K562 (cell line): Measurements from ENCODE around the gene RHEB. TPM values are rescaled to one million over a fixed set of nuclear protein-coding genes. Genes with fewer than 3 reads are reported as not detected.

Source experiments
- ATAC-seq: fragments of 200-7000 bp; cut with Tn5 transposase; 3 replicates; pipeline ENCODE4 v1.9.1; 2020; ENCODE audit warnings: moderate library complexity
- BruUV-seq: library from RNA; stranded (reverse); fragments of 400-500 nt; replicated peaks from 2 replicates; lab custom pipeline; 2021; lab: Mats Ljungman, UMichigan
- CTCF ChIA-PET: fragments of 300-600 bp; formaldehyde crosslinking; extraction: SDS; loops from one replicate; lab custom pipeline; 2021; ENCODE audit warnings: low intra/inter-chr PET ratio; lab: Yijun Ruan, JAX
- POLR2A ChIA-PET: fragments of 300-600, 350-650 bp; sonication (Branson Sonifier 250); formaldehyde crosslinking; extraction: SDS; loops from one replicate; lab custom pipeline; 2021; ENCODE audit warnings: antibody characterized with exemption, inconsistent platforms; lab: Yijun Ruan, JAX
- DNase-seq, 4 experiments: peaks; one replicate each; pipeline versions ENCODE4 v3.0.0 to v3.0.0-alpha.2; 2011 to 2018; ENCODE audit warnings: low spot score in 3 of 4, mixed read lengths in 3 of 4; ENCODE audit errors: extremely low read depth in 1 of 4
- FAIRE-seq: peaks from 2 replicates; lab custom pipeline; 2011; peaks lifted over from hg19 to GRCh38; lab: Jason Lieb, UNC
- H2AFZ ChIP-seq: 2 replicates; pipeline ENCODE4 v1.6.0; 2011; ENCODE audit warnings: low read depth, low read length, control low read depth, inconsistent platforms
- H3K27ac ChIP-seq: fragments of 200-600 bp; 3 replicates; pipeline ENCODE4 v1.8.0; 2011; ENCODE audit warnings: low read depth, mild to moderate bottlenecking, control low read depth, inconsistent platforms, low read length, moderate library complexity, mixed read lengths; ENCODE audit errors: extremely low read depth
- H3K27me3 ChIP-seq, 2 experiments: fragments of 300-600 bp in 1 of 2; 2 replicates in 1 of 2; 3 replicates in 1 of 2; pipeline versions ENCODE4 v1.6.0 to v1.8.0; 2011; ENCODE audit warnings: inconsistent platforms in 2 of 2, low read length in 2 of 2, mild to moderate bottlenecking in 1 of 2, mixed read lengths in 1 of 2, moderate library complexity in 1 of 2; ENCODE audit not compliant: control insufficient read depth in 2 of 2, insufficient read depth in 2 of 2
- H3K36me3 ChIP-seq: fragments of 300-600 bp; 3 replicates; pipeline ENCODE4 v1.8.0; 2011; ENCODE audit warnings: mild to moderate bottlenecking, low read length, inconsistent platforms; ENCODE audit not compliant: control insufficient read depth, insufficient read depth
- H3K4me1 ChIP-seq, 2 experiments: fragments of 200-600 bp in 1 of 2; replicated peaks in 1 of 2; 2 replicates in 1 of 2; 3 replicates in 1 of 2; pipeline versions ENCODE4 v1.5.1 to v1.8.0; 2011; ENCODE audit warnings: inconsistent platforms in 2 of 2, low read length in 2 of 2, mild to moderate bottlenecking in 1 of 2, mixed read lengths in 1 of 2, moderate library complexity in 1 of 2; ENCODE audit not compliant: control insufficient read depth in 2 of 2, insufficient read depth in 2 of 2
- H3K4me2 ChIP-seq: 2 replicates; pipeline ENCODE4 v1.6.1; 2011; ENCODE audit warnings: low read length, control low read depth, inconsistent platforms, mixed read lengths; ENCODE audit not compliant: insufficient read depth
- H3K4me3 ChIP-seq: fragments of 200-600 bp; sonication (generic), shearing (Covaris generic); 2 replicates; pipeline ENCODE4 v1.5.1; 2016; ENCODE audit warnings: control low read depth, inconsistent platforms
- H3K79me2 ChIP-seq: fragments of 200-600 bp; 3 replicates; pipeline ENCODE4 v1.8.0; 2011; ENCODE audit warnings: low read length, inconsistent platforms; ENCODE audit not compliant: control insufficient read depth, insufficient read depth
- H3K9ac ChIP-seq, 2 experiments: 2 replicates each; pipeline versions ENCODE4 v1.6.0 to v1.6.1; 2011; ENCODE audit warnings: low read depth in 2 of 2, low read length in 2 of 2, control low read depth in 1 of 2, inconsistent platforms in 1 of 2, mild to moderate bottlenecking in 1 of 2, mixed read lengths in 1 of 2; ENCODE audit not compliant: insufficient read depth in 1 of 2
- H3K9me1 ChIP-seq: one replicate; pipeline ENCODE4 v1.6.0; 2011; ENCODE audit warnings: inconsistent platforms, mild to moderate bottlenecking, low read length, moderate library complexity; ENCODE audit not compliant: control insufficient read depth, insufficient read depth
- H3K9me3 ChIP-seq: replicated peaks from 2 replicates; pipeline ENCODE4 v1.5.1; 2011; ENCODE audit warnings: low read depth, low read length, inconsistent platforms; ENCODE audit not compliant: control insufficient read depth, insufficient read depth
- H4K20me1 ChIP-seq: replicated peaks from 2 replicates; pipeline ENCODE4 v1.6.1; 2011; ENCODE audit warnings: low read length, inconsistent platforms, mixed read lengths; ENCODE audit not compliant: control insufficient read depth, insufficient read depth
- DPF2 ChIP-seq: fragments of 450-650 bp; IDR thresholded peaks from 2 replicates; pipeline ENCODE4 v1.6.1; 2016
- XRCC4 ChIP-seq: IDR thresholded peaks from one replicate; pipeline ENCODE4 v1.6.1; 2011; ENCODE audit not compliant: insufficient read depth, insufficient read length; ENCODE audit errors: extremely low read depth
- WGBS: fragments of 100-300 bp; shearing (Covaris generic); methylation state at CpG from one replicate; pipeline ENCODE4 v1.1.6; 2016; ENCODE audit warnings: low coverage, mixed read lengths; ENCODE audit not compliant: insufficient coverage; ENCODE audit errors: missing lambda C conversion rate; 5-methylcytosine and 5-hydroxymethylcytosine counted together
- in situ Hi-C: fragments of 300-500 bp; cut with MboI; formaldehyde crosslinking; loops from 4 replicates; pipeline ENCODE4 v1.15.0; 2018; ENCODE audit warnings: inconsistent platforms, mixed read lengths
- intact Hi-C: fragments of 100-400 bp; cut with micrococcal nuclease; formaldehyde crosslinking; loops from 2 replicates; pipeline ENCODE4 v1.14.2; 2022
- polyA plus RNA-seq, 8 experiments: library from polyadenylated mRNA; depleted of rRNA in 4 of 8; stranded (reverse) in 5 of 8; unstranded in 3 of 8; fragments of >200 nt; fragmentation: Nextera tagmentation in 2 of 8; fragmentation: Illumina TruSeq in 1 of 8; extraction: Ambion mirVana in 2 of 8; extraction: Trizol in 1 of 8; gene quantifications; 2 replicates each; pipeline versions ENCODE4 v1.2.1 to v1.2.3, GENCODE V29; 2011 to 2014; ENCODE audit warnings: inconsistent platforms in 1 of 8, missing spikeins in 1 of 8
- total RNA-seq, 7 experiments: library from RNA; depleted of rRNA in 6 of 7; stranded (reverse); fragments of >200 nt in 6 of 7; fragmentation: Illumina TruSeq in 2 of 7; extraction: Trizol in 2 of 7; gene quantifications; 2 replicates each; pipeline versions ENCODE4 v1.2.1 to v1.2.3, GENCODE V29; 2011 to 2021; ENCODE audit warnings: low replicate concordance in 1 of 7
- TF ChIP-seq, protein P1 (sequence below): fragments of 250-450 bp; sonication (Bioruptor Pico); IDR thresholded peaks from 2 replicates; pipeline ENCODE4 v1.5.0; 2020; ENCODE audit warnings: mild to moderate bottlenecking
- TF ChIP-seq, protein P2 (sequence below), 3 experiments: IDR thresholded peaks in 2 of 3; conservative IDR thresholded peaks in 1 of 3; 2 replicates each; pipeline ENCODE4 v1.5.1; 2011 to 2012; ENCODE audit warnings: low read length in 3 of 3, mild to moderate bottlenecking in 3 of 3, control low read depth in 2 of 3, improper control_type of control experiment in 1 of 3, inconsistent platforms in 1 of 3, low read depth in 1 of 3, mixed read lengths in 1 of 3, moderate library complexity in 1 of 3; ENCODE audit not compliant: insufficient read depth in 2 of 3

Gene RHEB
- total and polyA plus RNA-seq, 9 of the 15 experiments (the other 6 are each of a cell fraction or from before 2014, with no cell fraction given), result 28.5 to 249 (median 182) TPM

DNA sequence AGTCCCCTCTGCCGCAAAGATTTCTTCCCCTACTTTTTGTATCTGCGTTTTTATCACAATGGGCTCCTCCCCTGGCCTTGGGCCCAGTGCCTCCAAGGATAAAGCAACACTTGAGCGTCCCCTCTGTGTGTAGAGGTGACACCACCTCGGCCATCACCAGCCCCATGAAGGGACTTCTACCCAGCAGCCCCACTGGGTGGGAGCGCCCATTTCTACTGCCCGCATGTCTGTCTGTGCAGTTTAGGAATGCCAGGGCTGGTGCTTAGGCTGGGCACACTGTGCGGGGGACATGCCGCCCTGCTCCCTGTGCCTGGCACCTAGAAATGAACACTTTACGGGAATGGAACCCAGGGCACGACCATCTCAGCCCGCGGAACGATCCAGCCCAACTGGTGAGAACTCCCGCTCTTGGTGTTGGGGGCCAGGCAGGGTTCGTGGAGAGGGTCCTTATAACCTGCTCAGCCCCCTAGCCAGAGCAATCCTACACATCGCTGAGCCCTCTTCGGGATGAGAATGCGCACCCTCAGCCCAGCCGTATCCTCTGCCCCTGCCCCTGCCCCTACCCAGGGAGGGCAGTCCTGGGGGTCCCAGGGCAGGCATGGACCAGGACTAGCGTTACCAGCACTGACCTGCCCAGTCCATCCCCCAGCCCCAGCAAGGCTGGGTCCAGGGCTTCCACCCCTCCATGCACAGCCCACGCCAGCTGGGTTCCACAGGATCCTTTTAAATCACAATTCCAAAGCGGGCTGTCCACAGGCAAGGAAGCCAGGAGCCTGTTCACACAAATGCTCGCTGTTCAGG, 92.6 kb downstream of the RHEB start:
- CTCF ChIA-PET, result no interaction called here
- peaks cover 0 to 22% of the 10 kb centered on the region in 2 experiments; a peak in 3 of 5 replicates for H3K4me1 ChIP-seq

More for the DNA sequence above, 92.6 kb downstream of the RHEB start:
- Histone ChIP-seq H3K79me2 (no peaks in the 10 kb centered on the region), H3K36me3 (no peaks in the 10 kb centered on the region), H3K4me3 (no peak overlapping the region), H2AFZ (no peak overlapping the region), H3K9me1 (no peaks in the 10 kb centered on the region), H3K27ac (no peak overlapping the region), H4K20me1 (0 out of 2 replicates have a peak, but pooled peaks cover 4% of the 10 kb centered on the region)
- DNase-seq (no peak), ATAC-seq (no peak)
- intact Hi-C loops, result no loop called here
- in situ Hi-C loops, result no loop called here
- 43% methylated on average over 23 of the region's 23 CpGs for WGBS
- TF ChIP-seq, protein P1, sequence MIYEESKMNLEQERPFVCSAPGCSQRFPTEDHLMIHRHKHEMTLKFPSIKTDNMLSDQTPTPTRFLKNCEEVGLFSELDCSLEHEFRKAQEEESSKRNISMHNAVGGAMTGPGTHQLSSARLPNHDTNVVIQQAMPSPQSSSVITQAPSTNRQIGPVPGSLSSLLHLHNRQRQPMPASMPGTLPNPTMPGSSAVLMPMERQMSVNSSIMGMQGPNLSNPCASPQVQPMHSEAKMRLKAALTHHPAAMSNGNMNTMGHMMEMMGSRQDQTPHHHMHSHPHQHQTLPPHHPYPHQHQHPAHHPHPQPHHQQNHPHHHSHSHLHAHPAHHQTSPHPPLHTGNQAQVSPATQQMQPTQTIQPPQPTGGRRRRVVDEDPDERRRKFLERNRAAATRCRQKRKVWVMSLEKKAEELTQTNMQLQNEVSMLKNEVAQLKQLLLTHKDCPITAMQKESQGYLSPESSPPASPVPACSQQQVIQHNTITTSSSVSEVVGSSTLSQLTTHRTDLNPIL, result no peak
- TF ChIP-seq DPF2 (no peak), XRCC4 (no peak)
- TF ChIP-seq, protein P2, sequence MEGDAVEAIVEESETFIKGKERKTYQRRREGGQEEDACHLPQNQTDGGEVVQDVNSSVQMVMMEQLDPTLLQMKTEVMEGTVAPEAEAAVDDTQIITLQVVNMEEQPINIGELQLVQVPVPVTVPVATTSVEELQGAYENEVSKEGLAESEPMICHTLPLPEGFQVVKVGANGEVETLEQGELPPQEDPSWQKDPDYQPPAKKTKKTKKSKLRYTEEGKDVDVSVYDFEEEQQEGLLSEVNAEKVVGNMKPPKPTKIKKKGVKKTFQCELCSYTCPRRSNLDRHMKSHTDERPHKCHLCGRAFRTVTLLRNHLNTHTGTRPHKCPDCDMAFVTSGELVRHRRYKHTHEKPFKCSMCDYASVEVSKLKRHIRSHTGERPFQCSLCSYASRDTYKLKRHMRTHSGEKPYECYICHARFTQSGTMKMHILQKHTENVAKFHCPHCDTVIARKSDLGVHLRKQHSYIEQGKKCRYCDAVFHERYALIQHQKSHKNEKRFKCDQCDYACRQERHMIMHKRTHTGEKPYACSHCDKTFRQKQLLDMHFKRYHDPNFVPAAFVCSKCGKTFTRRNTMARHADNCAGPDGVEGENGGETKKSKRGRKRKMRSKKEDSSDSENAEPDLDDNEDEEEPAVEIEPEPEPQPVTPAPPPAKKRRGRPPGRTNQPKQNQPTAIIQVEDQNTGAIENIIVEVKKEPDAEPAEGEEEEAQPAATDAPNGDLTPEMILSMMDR (IDR thresholded peaks at IDR 0.05 in 2 of 3, conservative IDR thresholded peaks at IDR 0.05 in 1 of 3; ENCODE audit: insufficient read depth in 2 of 3, low read depth in 1 of 3, low read length in 3 of 3), result peak in 1 of 3 experiments; percentile 17; a peak in 1 of 6 replicates
- TF ChIP-seq, all 486 proteins: peak for 1
- BruUV-seq, result no TSS peak
- no peak for FAIRE-seq
- Histone ChIP-seq H3K27me3 (peaks cover 4 to 56% of the 10 kb centered on the region in 2 experiments; a peak in 4 of 5 replicates), H3K9ac (0 out of 4 replicates have a peak overlapping the region, but pooled peaks of 1 of the 2 experiments have one; percentile 21), H3K4me2 (no peak overlapping the region), H3K9me3 (peaks cover 7% of the 10 kb centered on the region)
- POLR2A ChIA-PET, result interaction anchor here (1.7 kb wide), 1 partner anchor 17 kb away, joined by 3 read pairs; no protein-coding TSS in a partner anchor
